C4-2B (cell line): ENCODE results near the gene EEF2K.

Source experiments
- ZFX ChIP-seq: fragments of 450-650 bp; IDR thresholded peaks from 2 replicates; pipeline ENCODE4 v1.6.1; 2017
- TF ChIP-seq, protein P1 (sequence below): fragments of 450-650 bp; conservative IDR thresholded peaks from 2 replicates; pipeline ENCODE4 v1.5.1; 2017; ENCODE audit warnings: mild to moderate bottlenecking

- TF ChIP-seq, protein P1, sequence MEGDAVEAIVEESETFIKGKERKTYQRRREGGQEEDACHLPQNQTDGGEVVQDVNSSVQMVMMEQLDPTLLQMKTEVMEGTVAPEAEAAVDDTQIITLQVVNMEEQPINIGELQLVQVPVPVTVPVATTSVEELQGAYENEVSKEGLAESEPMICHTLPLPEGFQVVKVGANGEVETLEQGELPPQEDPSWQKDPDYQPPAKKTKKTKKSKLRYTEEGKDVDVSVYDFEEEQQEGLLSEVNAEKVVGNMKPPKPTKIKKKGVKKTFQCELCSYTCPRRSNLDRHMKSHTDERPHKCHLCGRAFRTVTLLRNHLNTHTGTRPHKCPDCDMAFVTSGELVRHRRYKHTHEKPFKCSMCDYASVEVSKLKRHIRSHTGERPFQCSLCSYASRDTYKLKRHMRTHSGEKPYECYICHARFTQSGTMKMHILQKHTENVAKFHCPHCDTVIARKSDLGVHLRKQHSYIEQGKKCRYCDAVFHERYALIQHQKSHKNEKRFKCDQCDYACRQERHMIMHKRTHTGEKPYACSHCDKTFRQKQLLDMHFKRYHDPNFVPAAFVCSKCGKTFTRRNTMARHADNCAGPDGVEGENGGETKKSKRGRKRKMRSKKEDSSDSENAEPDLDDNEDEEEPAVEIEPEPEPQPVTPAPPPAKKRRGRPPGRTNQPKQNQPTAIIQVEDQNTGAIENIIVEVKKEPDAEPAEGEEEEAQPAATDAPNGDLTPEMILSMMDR: no peak
- no peak for TF ChIP-seq ZFX
Observed at GRCh38 chr16:22329199-22329695, 123.2 kb downstream of the EEF2K start.
